ENCODE measurements around the gene DIP2C. TPM values are rescaled to one million over a fixed set of nuclear protein-coding genes. Genes with fewer than 3 reads are reported as not detected.

The DIP2C gene
- total RNA-seq, 4 donors from 2014 or later: 8.4 to 22.7 (median 16.8) TPM

DNA sequence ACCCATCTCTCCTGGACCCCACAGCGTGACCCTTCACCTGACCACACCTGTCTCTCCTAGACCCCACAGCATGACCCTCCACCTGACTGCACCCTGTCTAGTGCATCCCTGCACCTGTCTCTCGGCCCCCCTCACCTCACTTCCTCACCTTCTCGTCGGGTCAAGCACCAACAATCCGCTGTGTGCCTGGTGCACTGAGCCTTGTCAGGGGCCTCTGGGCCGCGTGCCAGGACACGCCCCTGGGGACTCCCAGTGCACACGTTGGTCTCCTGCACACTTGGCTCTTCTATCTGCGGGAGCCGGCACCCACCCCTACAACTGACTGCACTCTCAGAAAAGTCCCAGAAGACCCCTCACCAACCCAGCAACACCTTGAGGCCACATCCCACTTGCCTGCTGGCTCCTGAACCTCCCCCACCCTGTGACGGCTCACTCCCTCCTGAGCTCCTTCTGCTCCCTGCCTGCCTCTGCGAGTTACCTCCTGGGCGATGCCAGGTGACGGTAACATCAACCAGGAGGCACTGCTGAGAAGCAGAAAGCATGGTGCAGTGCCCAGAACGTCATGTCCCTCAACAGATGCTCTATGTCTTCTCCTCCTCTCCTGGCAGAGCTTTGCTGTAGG lies 147.6 kb downstream of the DIP2C start:
- H3K4me1 ChIP-seq: no peaks in the 10 kb centered on the region
- H3K9me3 ChIP-seq: no peaks in the 10 kb centered on the region
- H3K4me3 ChIP-seq: no peak overlapping the region
- H3K27ac ChIP-seq: no peak overlapping the region
- H3K36me3 ChIP-seq: no peaks in the 10 kb centered on the region
- TF ChIP-seq, protein P1, sequence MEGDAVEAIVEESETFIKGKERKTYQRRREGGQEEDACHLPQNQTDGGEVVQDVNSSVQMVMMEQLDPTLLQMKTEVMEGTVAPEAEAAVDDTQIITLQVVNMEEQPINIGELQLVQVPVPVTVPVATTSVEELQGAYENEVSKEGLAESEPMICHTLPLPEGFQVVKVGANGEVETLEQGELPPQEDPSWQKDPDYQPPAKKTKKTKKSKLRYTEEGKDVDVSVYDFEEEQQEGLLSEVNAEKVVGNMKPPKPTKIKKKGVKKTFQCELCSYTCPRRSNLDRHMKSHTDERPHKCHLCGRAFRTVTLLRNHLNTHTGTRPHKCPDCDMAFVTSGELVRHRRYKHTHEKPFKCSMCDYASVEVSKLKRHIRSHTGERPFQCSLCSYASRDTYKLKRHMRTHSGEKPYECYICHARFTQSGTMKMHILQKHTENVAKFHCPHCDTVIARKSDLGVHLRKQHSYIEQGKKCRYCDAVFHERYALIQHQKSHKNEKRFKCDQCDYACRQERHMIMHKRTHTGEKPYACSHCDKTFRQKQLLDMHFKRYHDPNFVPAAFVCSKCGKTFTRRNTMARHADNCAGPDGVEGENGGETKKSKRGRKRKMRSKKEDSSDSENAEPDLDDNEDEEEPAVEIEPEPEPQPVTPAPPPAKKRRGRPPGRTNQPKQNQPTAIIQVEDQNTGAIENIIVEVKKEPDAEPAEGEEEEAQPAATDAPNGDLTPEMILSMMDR (IDR thresholded peaks at IDR 0.05): no peak
- TF ChIP-seq POLR2A (IDR thresholded peaks at IDR 0.05): no peak
- no peak for DNase-seq
- H3K27me3 ChIP-seq: no peaks in the 10 kb centered on the region

- H3K27me3 ChIP-seq: no peaks in the 10 kb centered on the region
- no peak overlapping the region for H3K4me3 ChIP-seq
- no peak overlapping the region for H3K27ac ChIP-seq
- no peak for DNase-seq
- no peak for TF ChIP-seq POLR2A (IDR thresholded peaks at IDR 0.05)
- TF ChIP-seq, protein P1 (IDR thresholded peaks at IDR 0.05): no peak
- H3K4me1 ChIP-seq: no peaks in the 10 kb centered on the region
- no peaks in the 10 kb centered on the region for H3K36me3 ChIP-seq
- H3K9me3 ChIP-seq: no peaks in the 10 kb centered on the region
Observed at GRCh38 chr10:541041-541440, 148.4 kb downstream of the DIP2C start.

- Histone ChIP-seq H3K4me3 (no peak overlapping the region), H3K27me3 (no peaks in the 10 kb centered on the region), H3K4me1 (no peaks in the 10 kb centered on the region), H3K27ac (no peak overlapping the region), H3K36me3 (no peaks in the 10 kb centered on the region), H3K9me3 (no peaks in the 10 kb centered on the region)
- no peak for TF ChIP-seq POLR2A (IDR thresholded peaks at IDR 0.05)
- TF ChIP-seq, protein P1 (IDR thresholded peaks at IDR 0.05): no peak
- no peak for DNase-seq
Observed at GRCh38 chr10:538895-539294, 150.6 kb downstream of the DIP2C start.

GRCh38 chr10:536935-537334 lies 152.5 kb downstream of the DIP2C start:
- H3K9me3 ChIP-seq: no peaks in the 10 kb centered on the region
- no peaks in the 10 kb centered on the region for H3K4me1 ChIP-seq
- no peak for TF ChIP-seq POLR2A (IDR thresholded peaks at IDR 0.05)
- TF ChIP-seq, protein P1 (IDR thresholded peaks at IDR 0.05): no peak
- H3K27me3 ChIP-seq: no peaks in the 10 kb centered on the region
- no peaks in the 10 kb centered on the region for H3K36me3 ChIP-seq
- H3K27ac ChIP-seq: no peak overlapping the region
- DNase-seq: peak in 1 of 3 donors; percentile 7
- no peak overlapping the region for H3K4me3 ChIP-seq

GRCh38 chr10:536371-536925 lies 153.0 kb downstream of the DIP2C start:
- no peak overlapping the region for H3K27ac ChIP-seq
- TF ChIP-seq POLR2A (IDR thresholded peaks at IDR 0.05): no peak
- no peaks in the 10 kb centered on the region for H3K27me3 ChIP-seq
- H3K4me3 ChIP-seq: no peak overlapping the region
- no peaks in the 10 kb centered on the region for H3K36me3 ChIP-seq
- no peaks in the 10 kb centered on the region for H3K4me1 ChIP-seq
- no peak for DNase-seq
- H3K9me3 ChIP-seq: no peaks in the 10 kb centered on the region

DNA sequence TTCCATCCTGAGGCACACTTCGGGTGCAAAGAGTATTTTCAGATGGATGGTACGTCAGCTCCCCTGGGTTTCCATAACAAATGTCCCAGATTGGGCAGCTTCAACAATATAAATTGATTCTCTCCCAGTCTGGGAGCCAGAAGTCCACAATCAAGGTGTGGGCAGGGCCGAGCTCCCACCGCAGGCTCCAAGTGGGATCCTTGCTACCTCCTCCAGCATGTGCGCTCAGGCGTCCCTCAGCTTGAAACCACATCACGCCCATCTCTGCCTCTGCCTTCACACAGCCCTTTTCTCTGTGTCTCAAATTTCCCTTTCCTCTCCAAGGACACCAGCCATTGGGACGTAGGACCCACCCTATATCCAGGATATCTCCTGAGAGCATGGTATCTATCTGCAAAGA lies 153.5 kb downstream of the DIP2C start:
- H3K27me3 ChIP-seq: no peaks in the 10 kb centered on the region
- no peaks in the 10 kb centered on the region for H3K36me3 ChIP-seq
- no peak overlapping the region for H3K27ac ChIP-seq
- H3K4me1 ChIP-seq: no peaks in the 10 kb centered on the region
- no peak for DNase-seq
- no peak overlapping the region for H3K4me3 ChIP-seq
- H3K9me3 ChIP-seq: no peaks in the 10 kb centered on the region
- TF ChIP-seq, protein P1 (IDR thresholded peaks at IDR 0.05): no peak
- TF ChIP-seq POLR2A (IDR thresholded peaks at IDR 0.05): no peak
